ENCODE data around the gene TRAF5.

The TRAF5 gene

DNA sequence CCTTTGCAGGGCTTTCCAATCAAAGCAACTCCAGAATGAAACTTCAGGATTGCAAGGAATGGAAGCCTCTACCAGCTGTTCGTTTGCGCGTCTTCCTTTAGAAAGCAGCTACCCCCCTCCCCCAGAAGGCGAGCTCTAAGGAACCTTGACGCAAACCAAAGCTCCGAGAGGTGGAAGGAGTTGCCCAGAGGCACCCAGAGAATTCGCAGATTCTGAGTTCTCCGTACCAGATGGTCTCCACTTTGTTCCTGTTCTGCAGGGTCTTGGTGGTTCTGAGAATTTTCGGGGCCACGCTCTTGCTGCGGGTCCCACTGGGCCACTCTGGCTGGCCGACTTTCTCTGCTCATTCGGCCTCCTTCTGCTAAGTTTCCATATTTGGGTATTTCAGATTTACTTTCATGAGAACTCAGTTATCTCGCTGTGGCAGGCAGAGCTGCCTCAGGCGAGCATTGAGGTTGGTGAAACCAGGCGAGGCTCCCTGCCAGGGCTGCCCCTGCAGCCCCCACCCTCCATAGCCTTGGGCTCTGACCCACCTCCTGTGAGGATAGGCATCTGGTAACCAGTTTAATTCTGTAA is 801 bp downstream of the TRAF5 start:
- H3K4me3 ChIP-seq, result peak overlapping the region; percentile 65 to 94 (median 77)
- H3K27ac ChIP-seq, result peak overlapping the region; percentile 69 to 95 (median 86)

DNA sequence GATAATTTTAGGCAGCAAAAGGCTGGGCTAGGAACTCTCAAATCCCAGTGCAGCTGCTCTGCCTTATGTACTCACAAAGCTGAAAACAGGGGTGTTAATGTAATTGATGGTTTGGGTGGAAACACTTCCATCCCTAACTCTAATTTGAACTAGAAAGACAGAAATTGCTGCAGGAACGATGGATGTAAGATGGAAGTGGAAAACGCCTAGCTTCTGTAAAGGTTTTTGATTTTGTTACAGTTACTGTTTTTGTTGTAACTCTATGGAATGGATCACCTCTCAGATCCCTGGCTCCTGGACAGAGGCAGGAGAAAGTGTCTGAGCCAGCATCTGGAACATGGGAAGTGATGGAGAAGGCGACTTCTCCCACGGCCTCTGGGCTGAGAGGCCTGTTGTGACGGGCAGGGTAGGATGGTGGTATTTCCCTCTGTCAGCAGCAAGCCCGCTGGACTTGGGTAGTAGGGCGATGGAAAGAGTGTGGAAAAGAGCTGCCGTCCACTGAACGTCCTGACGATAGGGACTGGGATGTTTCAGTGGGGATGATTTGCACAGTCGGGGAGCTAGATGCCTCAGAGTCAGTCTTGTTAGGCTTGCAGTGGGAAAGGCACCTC is 1.6 kb downstream of the TRAF5 start:
- Histone ChIP-seq H3K4me3 (peak overlapping the region in 4 of 7 experiments; percentile 66 to 94 (median 80)), H3K27ac (peak overlapping the region in 13 of 21 experiments; percentile 16 to 95 (median 87))

DNA sequence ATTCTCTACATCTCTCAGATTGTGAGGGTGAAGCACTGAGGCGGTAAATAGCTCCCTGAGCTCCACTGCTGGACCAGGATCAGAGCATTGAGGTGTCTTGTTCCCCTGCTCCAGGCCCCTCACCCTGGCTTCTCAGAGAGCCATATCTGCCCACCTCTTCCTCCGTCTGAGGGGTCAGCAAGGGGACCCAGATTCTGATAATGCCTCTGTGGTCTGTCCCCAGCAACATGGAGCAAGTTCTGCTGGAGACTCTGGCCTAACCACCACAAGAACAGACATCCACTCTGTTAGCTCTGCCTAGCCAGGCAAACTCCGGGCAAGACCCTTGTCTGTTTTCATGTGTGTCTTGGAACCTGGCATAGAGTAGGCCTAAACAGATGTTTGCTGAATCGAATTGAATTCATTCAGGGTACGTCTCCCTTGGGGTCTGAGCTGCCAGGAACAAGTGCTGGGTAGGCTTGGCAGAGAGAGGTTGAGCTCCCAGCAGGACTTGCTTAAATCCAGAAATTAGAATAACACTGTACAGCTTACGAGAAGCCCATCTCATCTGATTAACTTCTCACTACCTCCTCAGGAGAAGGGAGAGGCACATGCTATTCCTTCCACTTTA is 2.3 kb downstream of the TRAF5 start:
- peak overlapping the region in 1 of 7 experiments; percentile 66 for H3K4me3 ChIP-seq
- peak overlapping the region in 8 of 21 experiments; percentile 8 to 94 (median 64) for H3K27ac ChIP-seq

DNA sequence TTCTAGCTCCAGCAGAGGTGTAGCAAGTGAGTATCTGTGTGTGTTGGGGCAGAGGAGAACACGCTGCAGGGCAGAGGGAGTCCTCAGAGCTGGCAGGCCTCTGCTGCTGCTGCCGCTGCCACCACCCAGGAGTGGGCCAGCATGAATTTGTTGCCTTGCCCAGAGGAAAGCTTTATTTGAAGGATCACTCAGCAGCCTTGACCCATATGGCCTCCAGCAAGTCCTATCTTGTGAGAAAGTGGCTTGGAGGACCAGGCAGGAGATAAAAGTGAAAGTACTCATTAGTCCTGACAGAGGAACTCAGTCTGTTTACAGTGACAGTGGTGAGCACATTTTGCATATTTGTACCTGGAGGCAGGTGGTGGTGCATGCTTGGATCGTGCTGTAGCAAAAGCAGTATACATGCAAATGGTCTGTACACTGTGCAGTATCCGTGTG is 3.1 kb downstream of the TRAF5 start:
- Histone ChIP-seq H3K4me3 (no peak overlapping the region), H3K27ac (peak overlapping the region in 7 of 21 experiments; percentile 8 to 94 (median 65))

DNA sequence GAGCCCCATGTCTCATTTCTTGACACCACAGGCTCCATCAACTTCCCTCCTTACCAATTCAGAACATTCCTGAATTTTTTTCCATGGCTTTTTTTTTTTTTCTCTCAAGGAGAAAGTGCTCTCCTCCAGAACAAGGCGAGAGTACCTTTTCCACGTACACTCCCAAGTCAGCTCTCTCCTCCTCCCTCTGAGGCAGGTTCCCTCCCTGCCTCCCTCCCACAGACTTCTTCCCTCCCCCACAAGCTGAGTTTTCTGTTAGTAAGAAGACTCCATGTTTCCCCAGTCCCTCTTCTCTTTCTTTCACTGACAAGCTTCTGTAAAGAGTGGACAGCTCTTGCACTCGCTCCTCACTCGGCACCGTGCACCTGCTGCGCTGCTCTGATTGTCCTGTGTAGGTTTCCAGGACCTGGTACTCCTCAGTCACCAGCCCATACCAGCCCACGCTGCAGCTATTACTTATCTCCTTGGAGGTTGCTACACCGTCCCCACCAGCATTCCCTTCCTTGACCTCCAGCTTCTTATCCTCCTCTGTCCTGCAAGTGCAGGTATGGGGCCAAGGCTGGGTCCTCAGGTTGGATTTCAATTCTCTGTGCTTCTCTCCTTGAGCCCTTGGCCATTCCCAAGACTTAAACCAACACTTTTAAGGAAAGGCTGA is 3.8 kb downstream of the TRAF5 start:
- Histone ChIP-seq H3K4me3 (no peak overlapping the region), H3K27ac (peak overlapping the region in 5 of 21 experiments; percentile 11 to 94 (median 64))

DNA sequence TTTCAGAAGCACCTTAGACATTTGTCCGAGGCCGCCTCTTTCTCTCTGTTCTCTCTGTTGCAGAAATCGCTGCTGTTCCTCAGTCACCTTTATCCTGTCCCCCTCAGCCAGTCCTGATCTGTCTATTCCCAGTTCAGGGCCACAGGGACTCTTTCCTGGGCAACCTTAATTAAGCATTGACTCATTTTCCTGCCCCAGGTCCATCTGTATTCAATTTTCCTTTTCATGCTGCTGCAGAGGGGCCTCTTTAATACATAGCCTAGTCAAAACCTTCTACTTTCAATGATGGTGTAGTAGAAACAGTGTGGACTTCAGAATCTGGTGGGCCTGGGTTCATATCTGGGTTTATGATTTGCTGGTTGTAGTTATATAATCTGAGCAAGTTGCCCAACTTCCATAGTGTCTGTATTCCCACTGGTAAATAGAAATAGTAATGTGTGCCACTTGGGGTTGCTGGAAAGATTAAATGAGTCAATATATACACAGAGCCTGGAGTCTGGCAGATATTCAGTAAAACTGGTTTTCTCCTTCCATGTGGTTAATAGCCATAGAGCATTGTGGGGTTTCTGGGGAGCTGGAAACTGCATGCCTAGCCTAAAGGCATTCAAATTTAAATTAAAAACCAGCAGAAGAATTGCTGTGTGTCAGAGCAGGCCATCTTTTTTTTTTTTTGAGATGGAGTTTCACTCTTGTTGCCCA is 4.5 kb downstream of the TRAF5 start:
- Histone ChIP-seq H3K4me3 (no peak overlapping the region), H3K27ac (peak overlapping the region in 3 of 21 experiments; percentile 37 to 93 (median 64))

DNA sequence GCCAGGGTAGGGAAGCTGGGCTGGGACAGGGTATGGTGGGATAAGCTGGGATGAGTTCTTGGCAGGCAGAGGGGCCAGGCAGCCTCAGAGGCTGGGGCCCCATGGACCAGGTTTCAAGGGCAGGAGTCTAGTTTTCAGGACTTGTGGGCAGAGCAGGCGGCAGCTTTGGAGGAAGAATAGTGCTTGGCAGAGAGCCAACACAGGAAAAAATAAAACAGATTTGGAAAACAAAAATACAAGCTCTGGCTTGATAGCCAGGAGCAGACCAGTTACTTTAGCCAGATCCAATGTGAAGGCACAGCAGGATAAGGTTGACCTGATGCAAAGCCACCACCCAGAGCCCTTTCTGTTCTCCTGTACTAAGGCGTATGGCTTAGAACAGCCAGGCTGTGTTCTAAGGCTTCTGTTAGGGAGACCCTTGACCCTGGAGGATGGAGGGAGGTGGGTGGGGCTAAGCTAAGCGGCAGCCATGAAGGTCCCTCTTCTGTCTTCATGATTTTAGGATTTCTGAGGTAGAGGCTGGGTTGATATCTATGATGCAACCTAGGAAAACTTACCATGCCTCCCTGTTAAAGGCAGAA is 5.5 kb downstream of the TRAF5 start:
- Histone ChIP-seq H3K4me3 (no peak overlapping the region), H3K27ac (peak overlapping the region in 2 of 21 experiments; percentile 20 to 64)

DNA sequence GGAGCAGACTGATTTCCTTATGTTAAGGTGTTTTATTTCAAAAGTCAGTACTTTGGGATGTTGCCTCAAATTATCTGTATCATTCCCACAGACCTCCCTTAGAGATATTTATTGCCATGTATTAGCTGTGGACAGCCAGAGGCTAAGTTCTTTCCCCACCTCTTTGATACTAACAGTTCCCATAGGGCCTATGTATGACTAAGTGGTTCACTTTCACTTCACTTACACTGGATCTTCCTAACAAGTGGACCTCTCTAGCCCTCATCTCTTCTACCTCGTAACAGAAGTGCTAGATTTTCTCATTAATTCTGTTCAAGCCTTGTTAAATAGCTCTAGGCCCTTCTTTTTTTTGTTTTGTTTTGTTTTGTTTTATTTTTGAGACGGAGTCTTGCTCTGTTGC is 6.2 kb downstream of the TRAF5 start:
- no peak overlapping the region for H3K4me3 ChIP-seq
- H3K27ac ChIP-seq, result peak overlapping the region in 1 of 21 experiments; percentile 16

DNA sequence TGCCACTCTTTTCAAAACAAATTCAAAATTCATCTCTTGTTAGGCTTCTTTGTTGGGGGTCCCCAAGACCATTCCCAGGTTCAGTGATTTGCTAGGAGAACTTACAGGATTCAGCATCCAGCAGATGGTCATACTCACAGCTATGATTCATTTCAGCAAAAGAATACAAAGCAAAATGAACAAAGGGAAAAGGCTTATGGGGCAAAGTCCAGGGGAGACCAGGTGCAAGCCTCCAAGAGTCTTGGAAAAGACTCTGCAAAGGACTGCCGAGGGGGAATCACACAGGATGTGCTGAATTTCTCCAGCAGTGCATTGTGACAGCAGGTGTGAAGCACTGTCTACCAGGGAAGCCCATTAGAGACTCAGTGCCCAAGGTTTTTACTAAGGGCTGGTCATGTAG is 7.3 kb downstream of the TRAF5 start:
- no peak overlapping the region for H3K27ac ChIP-seq
- H3K4me3 ChIP-seq, result no peak overlapping the region

DNA sequence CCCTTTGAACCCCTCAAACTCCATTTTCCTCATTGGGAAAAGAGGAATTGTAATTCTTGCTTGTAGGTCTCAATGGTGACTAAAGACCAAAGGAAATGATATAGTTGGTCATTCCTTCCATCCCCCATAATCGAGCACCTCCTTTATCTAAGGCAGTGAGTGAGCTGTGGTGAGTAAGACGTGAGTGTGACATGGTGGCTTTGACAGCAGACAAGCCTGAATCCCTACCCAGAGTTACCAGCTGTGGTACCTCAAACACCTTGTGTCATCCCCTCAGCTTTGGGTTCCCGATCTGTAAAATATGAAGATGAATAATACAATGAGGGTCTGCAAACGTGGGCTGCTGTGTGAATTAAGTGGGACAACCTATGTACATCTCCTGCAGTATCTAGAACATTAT is 8.4 kb downstream of the TRAF5 start:
- Histone ChIP-seq H3K27ac (peak overlapping the region in 6 of 21 experiments; percentile 41 to 84 (median 64)), H3K4me3 (no peak overlapping the region)

DNA sequence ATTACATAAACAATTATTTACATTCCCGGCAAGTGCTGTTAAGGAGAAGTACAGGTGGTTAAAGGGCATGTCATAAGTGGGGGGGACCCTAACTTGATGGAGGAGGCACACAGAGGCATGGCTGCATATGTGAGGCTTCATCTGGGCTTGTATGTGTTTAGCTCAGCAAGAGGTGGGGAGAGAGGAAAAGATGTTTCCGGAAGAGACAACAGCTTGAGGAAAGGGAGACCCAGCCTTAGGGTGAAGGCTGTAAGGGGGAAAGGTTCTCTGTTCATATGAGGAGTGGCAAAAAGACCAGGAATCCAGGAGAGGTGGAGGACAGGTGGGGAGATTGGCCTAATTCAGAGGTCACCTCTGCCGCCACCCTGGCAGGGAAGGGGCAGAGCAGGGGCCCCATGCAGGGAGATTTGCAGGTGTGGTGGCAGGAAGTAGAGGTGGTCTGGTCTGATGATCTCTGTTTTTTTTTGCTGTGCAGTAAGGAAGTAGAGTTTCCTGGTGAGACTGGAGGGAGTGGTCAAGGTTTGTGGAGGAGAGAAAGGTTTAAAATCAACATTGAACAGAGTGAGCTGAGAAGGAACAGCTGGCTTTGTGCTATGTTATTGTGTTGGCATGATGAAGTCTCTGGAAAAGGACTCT is 9.0 kb downstream of the TRAF5 start:
- H3K4me3 ChIP-seq, result no peak overlapping the region
- H3K27ac ChIP-seq, result peak overlapping the region in 10 of 21 experiments; percentile 17 to 84 (median 46)

DNA sequence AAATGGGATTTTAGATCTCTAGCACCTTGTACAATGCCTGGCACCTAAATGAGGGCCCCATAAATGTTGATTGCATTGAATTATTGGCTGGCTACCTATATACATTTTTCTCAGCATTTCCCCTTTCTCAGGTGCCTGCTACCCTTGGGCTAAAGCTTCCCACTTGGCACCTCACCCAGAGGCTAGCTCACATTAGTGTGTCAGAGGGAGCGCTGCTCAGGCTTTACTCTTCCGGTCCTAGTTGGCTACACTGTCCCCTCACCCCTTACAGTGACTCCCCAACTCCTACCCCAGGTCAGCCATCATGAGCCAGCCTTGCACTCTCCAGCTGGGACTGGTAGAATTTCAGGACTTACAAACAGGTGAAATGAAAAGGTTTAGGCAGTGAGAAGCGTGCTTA is 9.5 kb downstream of the TRAF5 start:
- H3K27ac ChIP-seq, result peak overlapping the region in 9 of 21 experiments; percentile 26 to 84 (median 50)
- H3K4me3 ChIP-seq, result no peak overlapping the region

DNA sequence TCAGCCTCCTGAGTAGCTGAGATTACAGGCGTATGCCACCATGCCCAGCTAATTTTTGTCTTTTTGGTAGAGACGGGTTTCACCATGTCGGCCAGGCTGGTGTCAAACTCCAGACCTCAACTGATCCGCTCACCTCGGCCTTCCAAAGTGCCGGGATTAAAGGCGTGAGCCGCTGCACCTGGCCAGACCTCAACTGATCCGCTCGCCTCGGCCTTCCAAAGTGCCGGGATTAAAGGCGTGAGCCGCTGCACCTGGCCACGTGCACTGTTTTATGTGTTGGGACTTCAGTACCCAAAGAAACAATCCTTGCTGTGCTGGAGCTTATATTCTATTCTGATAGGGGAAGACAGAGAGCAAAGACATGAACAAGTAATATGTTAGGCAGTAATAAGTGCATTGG is 10.1 kb downstream of the TRAF5 start:
- Histone ChIP-seq H3K27ac (peak overlapping the region in 6 of 21 experiments; percentile 41 to 84 (median 64)), H3K4me3 (no peak overlapping the region)

DNA sequence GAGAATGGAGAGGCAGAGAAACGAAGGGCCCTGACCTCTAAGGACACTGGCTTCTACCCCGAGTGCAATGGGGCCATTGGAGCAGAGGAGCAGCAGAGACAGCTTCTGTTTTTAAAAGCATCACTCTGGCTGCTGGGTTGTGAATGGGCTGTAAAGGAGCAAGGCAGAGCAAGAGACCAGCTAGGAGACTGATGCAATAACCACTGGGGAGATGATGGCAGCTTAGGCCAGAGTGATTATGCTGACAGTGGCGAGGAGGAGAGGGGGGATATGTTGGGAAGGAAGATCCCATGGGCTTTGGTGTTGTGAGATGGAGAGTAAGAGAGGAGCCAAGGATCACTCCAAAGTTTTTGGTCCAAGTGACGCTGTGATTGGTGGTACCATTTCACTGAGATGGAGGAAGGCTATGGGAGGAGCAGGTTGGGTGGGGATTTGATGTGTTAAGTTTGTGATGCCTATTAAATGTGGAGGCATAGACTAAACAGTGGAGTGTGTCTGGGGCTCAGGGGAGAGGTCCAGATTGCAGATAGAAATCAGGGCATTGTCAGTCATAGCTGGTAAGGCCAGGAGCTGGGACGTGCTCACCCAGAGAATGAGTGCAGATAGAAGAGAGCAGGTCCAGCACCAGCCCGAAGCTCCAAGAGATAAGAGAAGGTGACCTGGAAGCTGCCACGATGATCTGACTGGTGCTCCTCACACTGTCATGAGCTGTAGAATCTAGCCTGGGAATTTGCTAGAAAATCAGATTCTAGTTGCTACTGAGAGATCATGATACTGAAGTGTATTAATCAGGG is 11.0 kb downstream of the TRAF5 start:
- H3K27ac ChIP-seq, result no peak overlapping the region
- no peak overlapping the region for H3K4me3 ChIP-seq

DNA sequence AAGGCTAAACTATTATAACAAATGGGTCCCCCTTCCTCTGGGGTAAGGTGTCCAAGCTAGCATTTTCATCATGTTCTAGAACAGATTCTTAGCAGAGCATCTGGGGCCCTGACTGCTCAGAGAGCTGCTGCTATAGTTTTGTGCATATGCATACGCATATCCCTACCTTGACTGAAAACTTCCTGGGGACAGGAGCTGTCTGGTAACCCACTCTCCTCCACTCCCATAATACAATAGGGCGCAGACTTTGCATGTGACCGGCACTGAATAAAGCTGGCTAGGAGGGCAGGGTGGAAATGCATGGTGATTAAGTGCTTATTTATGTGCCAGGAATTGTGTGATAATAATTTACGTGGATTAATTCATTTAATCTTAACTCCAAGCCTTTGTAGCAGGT is 11.6 kb downstream of the TRAF5 start:
- no peak overlapping the region for H3K27ac ChIP-seq
- no peak overlapping the region for H3K4me3 ChIP-seq

DNA sequence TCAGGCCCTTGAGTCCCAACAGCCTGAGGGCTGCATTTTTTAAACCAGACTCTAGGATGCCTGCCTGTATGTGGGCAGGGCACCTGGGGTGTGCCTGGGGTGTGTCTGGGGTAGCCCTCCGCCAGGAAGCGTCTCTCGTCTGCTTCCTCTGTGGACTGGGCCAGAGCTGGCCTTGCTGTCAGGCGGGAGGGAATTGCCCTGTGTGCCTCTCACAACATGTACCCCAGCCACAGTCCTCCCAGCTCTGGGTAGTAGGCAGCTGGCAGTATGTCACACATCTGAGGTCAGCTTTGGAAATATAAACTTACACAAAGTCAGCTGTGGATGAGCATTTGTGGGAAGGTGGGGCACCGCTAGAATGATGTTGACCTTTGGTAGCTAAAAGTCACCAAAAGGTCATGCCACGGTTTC is 13.0 kb downstream of the TRAF5 start:
- Histone ChIP-seq H3K4me3 (no peak overlapping the region), H3K27ac (no peak overlapping the region)

DNA sequence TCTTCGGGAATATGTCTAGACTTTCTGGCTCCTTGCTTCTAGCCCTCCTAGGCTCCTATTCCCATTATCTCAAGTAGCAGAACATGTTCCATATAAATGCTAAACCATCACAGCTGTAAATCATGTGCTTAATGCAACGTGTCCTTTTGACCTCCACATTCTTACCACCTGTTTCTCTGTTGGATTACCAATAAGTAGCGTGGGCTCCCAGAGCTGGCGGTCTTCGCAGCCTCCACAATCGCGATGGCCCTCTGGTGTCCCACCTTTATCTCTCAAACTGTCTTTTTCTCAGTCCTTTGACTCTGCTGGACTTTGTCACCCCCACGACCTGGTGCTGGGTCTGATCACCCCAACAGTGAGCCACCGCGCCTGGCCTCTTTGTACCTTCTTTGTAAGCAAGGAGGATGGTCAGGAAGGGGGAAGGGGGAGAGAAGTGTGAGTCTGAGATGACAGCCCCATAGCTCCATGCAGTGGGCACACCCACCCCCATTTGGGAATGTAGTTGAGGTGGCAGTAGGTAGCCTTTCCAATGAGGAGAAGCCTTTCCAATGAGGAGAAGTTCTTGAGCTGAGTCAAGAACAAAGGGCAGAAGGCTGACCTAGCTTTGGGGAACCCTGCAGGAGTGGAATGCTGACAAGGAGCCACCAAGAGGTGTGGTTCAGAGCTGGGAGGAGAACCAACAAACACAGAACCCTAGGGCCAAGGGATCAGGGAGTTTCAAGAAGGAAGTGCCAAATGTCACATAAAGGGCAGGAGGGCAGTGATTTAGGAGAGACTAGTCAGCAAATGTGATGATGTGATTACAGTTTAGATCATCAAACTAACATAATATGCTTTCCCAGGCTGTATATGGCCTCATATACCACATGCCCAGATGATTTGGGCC is 14.2 kb downstream of the TRAF5 start:
- H3K27ac ChIP-seq, result no peak overlapping the region
- no peak overlapping the region for H3K4me3 ChIP-seq
